Neural cell (in vitro differentiated cells): ENCODE results near the gene VOPP1. TPM values are rescaled to one million over a fixed set of nuclear protein-coding genes. Genes with fewer than 3 reads are reported as not detected.
"Not testable (repeated sequence)": the region's sequence is repeated elsewhere in the genome, so short reads cannot be mapped to it uniquely, and the experiment has no call there.

ENCODE experiments used
- H2AFZ ChIP-seq: fragments of 200-600, 300-800 bp; sonication (generic), shearing (Covaris generic); 2 replicates; pipeline ENCODE4 v1.6.0; 2014; ENCODE audit warnings: low read depth, mild to moderate bottlenecking, antibody characterized with exemption, low read length, moderate library complexity
- H3F3A ChIP-seq: fragments of 200-600 bp; shearing (Covaris generic); 2 replicates; pipeline ENCODE4 v1.6.1; 2016; ENCODE audit warnings: mild to moderate bottlenecking, moderate library complexity, mixed read lengths, antibody characterized with exemption, low read length; ENCODE audit not compliant: insufficient read depth, poor library complexity, severe bottlenecking
- H3K27ac ChIP-seq: fragments of 200-600, 300-800 bp; sonication (generic), shearing (Covaris generic); 2 replicates; pipeline ENCODE4 v1.5.1; 2014; ENCODE audit warnings: mild to moderate bottlenecking, low read length, moderate library complexity
- H3K27me3 ChIP-seq: fragments of 300-800, 200-600 bp; sonication (generic), shearing (Covaris generic); 2 replicates; pipeline ENCODE4 v1.6.0; 2014; ENCODE audit warnings: mild to moderate bottlenecking, low read depth, low read length, moderate library complexity; ENCODE audit not compliant: insufficient read depth
- H3K36me3 ChIP-seq: fragments of 300-800, 200-600 bp; sonication (generic), shearing (Covaris generic); 2 replicates; pipeline ENCODE4 v1.5.1; 2014; ENCODE audit warnings: mild to moderate bottlenecking, antibody characterized with exemption, low read length, moderate library complexity; ENCODE audit not compliant: insufficient read depth
- H3K4me2 ChIP-seq: fragments of 300-800, 200-600 bp; sonication (generic), shearing (Covaris generic); 2 replicates; pipeline ENCODE4 v1.6.0; 2014; ENCODE audit warnings: mild to moderate bottlenecking, low read length
- H3K4me3 ChIP-seq: fragments of 300-800, 200-600 bp; sonication (generic), shearing (Covaris generic); 2 replicates; pipeline ENCODE4 v1.5.1; 2014; ENCODE audit warnings: mild to moderate bottlenecking, low read length, moderate library complexity
- H3K79me2 ChIP-seq: fragments of 200-600 bp; shearing (Covaris generic); replicated peaks from 2 replicates; pipeline ENCODE4 v1.6.0; 2014; ENCODE audit warnings: mild to moderate bottlenecking, low read length, moderate library complexity; ENCODE audit not compliant: insufficient read depth
- H3K9ac ChIP-seq: fragments of 300-800, 200-600 bp; sonication (generic), shearing (Covaris generic); 2 replicates; pipeline ENCODE4 v1.6.1; 2016; ENCODE audit warnings: mild to moderate bottlenecking, low read length, mixed read lengths
- H3K9me2 ChIP-seq: fragments of 200-600 bp; shearing (Covaris generic); 2 replicates; pipeline ENCODE4 v1.6.1; 2016; ENCODE audit warnings: mild to moderate bottlenecking, low read length, mixed read lengths; ENCODE audit not compliant: insufficient read depth
- H3K9me3 ChIP-seq: fragments of 200-600, 300-800 bp; sonication (generic), shearing (Covaris generic); 2 replicates; pipeline ENCODE4 v1.6.1; 2016; ENCODE audit warnings: mild to moderate bottlenecking, mixed run types, low read length, moderate library complexity, mixed read lengths
- H4K20me1 ChIP-seq: fragments of 200-600 bp; shearing (Covaris generic); 2 replicates; pipeline ENCODE4 v1.6.1; 2016; ENCODE audit warnings: mild to moderate bottlenecking, mixed run types; ENCODE audit not compliant: insufficient read depth
- EP300 ChIP-seq: fragments of 450-650 bp; conservative IDR thresholded peaks from 2 replicates; pipeline ENCODE4 v1.6.1; 2014; ENCODE audit warnings: antibody characterized with exemption, mild to moderate bottlenecking, moderate library complexity; ENCODE audit not compliant: poor library complexity, severe bottlenecking
- EZH2 ChIP-seq: fragments of 200-600, 300-800 bp; shearing (Covaris generic), sonication (generic); IDR thresholded peaks from 2 replicates; pipeline ENCODE4 v1.6.1; 2014; ENCODE audit warnings: antibody characterized with exemption, low read length, borderline replicate concordance, mild to moderate bottlenecking; ENCODE audit not compliant: insufficient read depth, poor library complexity, severe bottlenecking
- MXI1 ChIP-seq: fragments of 450-650 bp; conservative IDR thresholded peaks from 2 replicates; pipeline ENCODE4 v1.6.1; 2014; ENCODE audit warnings: antibody characterized with exemption, mild to moderate bottlenecking; ENCODE audit not compliant: poor library complexity, severe bottlenecking
- RAD21 ChIP-seq: fragments of 450-650 bp; conservative IDR thresholded peaks from 2 replicates; pipeline ENCODE4 v1.6.1; 2014; ENCODE audit warnings: antibody characterized with exemption, mild to moderate bottlenecking, moderate library complexity
- SMC3 ChIP-seq: fragments of 450-650 bp; conservative IDR thresholded peaks from 2 replicates; pipeline ENCODE4 v1.6.1; 2014; ENCODE audit warnings: antibody characterized with exemption, mild to moderate bottlenecking, moderate library complexity; ENCODE audit not compliant: poor library complexity
- polyA minus RNA-seq: library from RNA; depleted of rRNA, polyadenylated mRNA; stranded (reverse); fragments of >200 nt; gene quantifications from 2 replicates; pipeline ENCODE4 v1.2.3, GENCODE V29; 2014
- polyA plus RNA-seq: library from polyadenylated mRNA; depleted of rRNA; stranded (reverse); fragments of >200 nt; gene quantifications from 2 replicates; pipeline ENCODE4 v1.2.3, GENCODE V29; 2014
- TF ChIP-seq, protein P1 (sequence below): IDR thresholded peaks from 2 replicates; pipeline ENCODE4 v1.6.1; 2012; ENCODE audit warnings: borderline replicate concordance

The VOPP1 gene, protein sequence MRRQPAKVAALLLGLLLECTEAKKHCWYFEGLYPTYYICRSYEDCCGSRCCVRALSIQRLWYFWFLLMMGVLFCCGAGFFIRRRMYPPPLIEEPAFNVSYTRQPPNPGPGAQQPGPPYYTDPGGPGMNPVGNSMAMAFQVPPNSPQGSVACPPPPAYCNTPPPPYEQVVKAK
- 85.8 and 110 TPM in 2 replicates for polyA plus RNA-seq
- polyA minus RNA-seq, result 85.5 and 87.2 TPM in 2 replicates

DNA sequence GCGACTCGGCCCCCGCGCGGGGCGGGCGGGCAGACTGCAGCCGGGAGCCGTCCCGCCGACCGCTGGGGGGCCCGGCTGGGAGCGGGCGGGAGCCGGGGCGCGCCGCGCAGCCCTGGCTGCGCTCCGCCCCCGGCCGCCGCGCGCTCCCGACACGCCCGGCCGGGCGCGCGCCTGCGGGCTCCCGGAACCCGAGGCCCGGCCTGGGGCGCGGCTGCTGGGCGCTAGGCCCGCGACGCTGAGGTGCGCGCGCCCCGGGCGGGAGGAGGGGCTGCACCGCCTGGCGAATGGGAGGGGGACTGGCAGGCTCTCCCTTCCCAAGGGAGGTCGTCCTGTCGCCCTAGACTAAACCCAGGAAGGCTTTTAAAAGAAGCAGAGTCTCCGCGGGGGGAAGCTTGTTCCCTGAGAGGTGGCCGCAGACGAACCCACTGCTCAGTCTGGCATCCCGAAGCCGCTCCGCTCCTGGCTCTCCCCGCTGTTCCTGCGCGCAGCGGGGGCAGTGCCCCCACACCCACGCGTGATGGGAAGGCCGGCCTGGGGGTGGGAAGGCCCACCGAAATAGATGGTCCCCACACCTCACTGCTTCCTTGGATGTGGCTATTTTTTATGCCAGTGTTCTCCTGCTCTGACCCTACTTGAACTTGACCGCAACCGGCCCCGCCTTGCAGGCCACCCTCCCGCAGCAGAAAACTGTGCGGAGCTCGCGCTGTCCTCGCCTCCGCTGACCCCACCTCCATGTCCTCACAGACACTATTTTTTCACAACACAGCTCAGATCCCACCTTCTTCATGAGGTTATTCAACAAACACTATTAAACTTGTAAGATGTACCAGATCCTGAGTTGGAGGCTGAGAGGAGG, at the start of gene VOPP1:
Gene VOPP1, minus strand, starts transcription at position 125 of the 856 bp plus-strand sequence. CDS start 178 bp downstream, outside the sequence.
- Histone ChIP-seq H2AFZ (peak within 1 kb of the TSS; percentile 87), H3K4me3 (peak within 1 kb of the TSS; percentile 95), H3K9me3 (no peaks in the 10 kb centered on the region), H3K9ac (peak within 1 kb of the TSS; percentile 81), H3F3A (no peaks in the 10 kb centered on the region), H3K9me2 (no peaks in the 10 kb centered on the region), H3K4me2 (peak within 1 kb of the TSS; percentile 84), H3K27me3 (no peaks in the 10 kb centered on the region), H3K36me3 (no peaks in the 10 kb centered on the region), H3K79me2 (peaks cover 31% of the 10 kb centered on the region), H3K27ac (peak within 1 kb of the TSS; percentile 61), H4K20me1 (no peaks in the 10 kb centered on the region)
- TF ChIP-seq EP300 (peak; percentile 19), MXI1 (peak; percentile 42), SMC3 (peak; percentile 15), EZH2 (no peak)

DNA sequence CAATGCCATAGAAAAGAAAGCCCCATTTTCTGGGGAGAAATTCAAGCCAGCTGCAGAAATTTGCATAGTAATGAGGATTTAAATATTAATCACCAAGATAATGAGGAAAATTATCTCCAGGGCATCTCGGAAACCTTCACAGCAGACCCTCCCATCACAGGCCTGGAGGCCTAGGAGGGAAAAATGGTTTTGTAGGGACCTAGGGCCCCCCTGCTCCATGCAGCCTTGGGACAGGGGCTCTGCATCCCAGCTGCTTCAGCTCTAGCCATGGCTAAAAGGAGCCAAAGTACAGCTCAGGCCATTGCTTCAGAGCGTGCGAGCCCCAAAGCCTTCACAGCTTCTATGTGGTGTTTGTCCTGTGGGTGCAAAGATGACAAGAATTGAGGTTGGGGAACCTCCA, 46.6 kb upstream of the VOPP1 start:
- H3K27ac ChIP-seq, result no peak overlapping the region
- no peaks in the 10 kb centered on the region for H3K79me2 ChIP-seq
- H3K9ac ChIP-seq, result no peak overlapping the region
- no peak overlapping the region for H2AFZ ChIP-seq
- H3K9me2 ChIP-seq, result no peaks in the 10 kb centered on the region
- peaks cover 6% of the 10 kb centered on the region for H3K9me3 ChIP-seq
- H3K27me3 ChIP-seq, result no peaks in the 10 kb centered on the region
- no peaks in the 10 kb centered on the region for H3K36me3 ChIP-seq
- TF ChIP-seq, protein P1, sequence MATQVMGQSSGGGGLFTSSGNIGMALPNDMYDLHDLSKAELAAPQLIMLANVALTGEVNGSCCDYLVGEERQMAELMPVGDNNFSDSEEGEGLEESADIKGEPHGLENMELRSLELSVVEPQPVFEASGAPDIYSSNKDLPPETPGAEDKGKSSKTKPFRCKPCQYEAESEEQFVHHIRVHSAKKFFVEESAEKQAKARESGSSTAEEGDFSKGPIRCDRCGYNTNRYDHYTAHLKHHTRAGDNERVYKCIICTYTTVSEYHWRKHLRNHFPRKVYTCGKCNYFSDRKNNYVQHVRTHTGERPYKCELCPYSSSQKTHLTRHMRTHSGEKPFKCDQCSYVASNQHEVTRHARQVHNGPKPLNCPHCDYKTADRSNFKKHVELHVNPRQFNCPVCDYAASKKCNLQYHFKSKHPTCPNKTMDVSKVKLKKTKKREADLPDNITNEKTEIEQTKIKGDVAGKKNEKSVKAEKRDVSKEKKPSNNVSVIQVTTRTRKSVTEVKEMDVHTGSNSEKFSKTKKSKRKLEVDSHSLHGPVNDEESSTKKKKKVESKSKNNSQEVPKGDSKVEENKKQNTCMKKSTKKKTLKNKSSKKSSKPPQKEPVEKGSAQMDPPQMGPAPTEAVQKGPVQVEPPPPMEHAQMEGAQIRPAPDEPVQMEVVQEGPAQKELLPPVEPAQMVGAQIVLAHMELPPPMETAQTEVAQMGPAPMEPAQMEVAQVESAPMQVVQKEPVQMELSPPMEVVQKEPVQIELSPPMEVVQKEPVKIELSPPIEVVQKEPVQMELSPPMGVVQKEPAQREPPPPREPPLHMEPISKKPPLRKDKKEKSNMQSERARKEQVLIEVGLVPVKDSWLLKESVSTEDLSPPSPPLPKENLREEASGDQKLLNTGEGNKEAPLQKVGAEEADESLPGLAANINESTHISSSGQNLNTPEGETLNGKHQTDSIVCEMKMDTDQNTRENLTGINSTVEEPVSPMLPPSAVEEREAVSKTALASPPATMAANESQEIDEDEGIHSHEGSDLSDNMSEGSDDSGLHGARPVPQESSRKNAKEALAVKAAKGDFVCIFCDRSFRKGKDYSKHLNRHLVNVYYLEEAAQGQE, result no peak
- TF ChIP-seq RAD21 (no peak), EZH2 (no peak), SMC3 (no peak)
- H4K20me1 ChIP-seq, result no peaks in the 10 kb centered on the region
- no peaks in the 10 kb centered on the region for H3F3A ChIP-seq
- no peak overlapping the region for H3K4me3 ChIP-seq
- no peak overlapping the region for H3K4me2 ChIP-seq

DNA sequence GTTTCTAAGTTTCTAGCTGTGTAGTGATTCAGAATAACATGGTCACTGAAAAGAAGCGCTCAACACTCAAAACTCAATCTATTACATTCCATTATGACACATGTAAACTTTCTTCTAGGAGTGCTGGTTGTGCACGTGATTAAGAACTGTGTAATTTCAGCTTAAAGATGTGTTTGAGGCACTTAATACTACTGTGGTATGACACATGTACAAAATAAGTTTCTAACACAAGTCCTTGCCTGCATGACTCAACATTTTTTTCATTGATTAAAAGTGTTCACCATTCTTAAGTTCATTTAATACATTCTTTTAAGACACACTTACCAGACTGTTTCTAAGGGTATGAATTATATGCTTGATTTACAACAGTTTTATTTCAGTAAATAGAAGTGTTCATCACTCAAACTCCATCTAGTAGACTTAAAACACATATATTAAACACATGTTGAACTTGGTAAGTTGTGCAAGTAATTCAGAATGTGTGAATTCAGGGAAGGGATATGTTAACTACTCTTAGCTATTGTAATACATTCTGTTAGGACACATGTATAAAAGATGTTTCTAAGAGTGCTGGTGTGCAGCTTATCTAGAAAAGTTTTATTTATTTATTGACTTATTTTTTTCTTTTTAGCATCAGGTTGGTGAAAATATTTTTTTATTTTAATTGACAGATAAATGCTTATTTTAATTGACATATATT, 42.2 kb upstream of the VOPP1 start:
- not testable (repeated sequence) for H3F3A ChIP-seq, H4K20me1 ChIP-seq, H3K4me2 ChIP-seq, H3K36me3 ChIP-seq, H3K4me3 ChIP-seq, H3K9ac ChIP-seq, H3K27me3 ChIP-seq, H3K9me2 ChIP-seq, H3K9me3 ChIP-seq, H2AFZ ChIP-seq, H3K79me2 ChIP-seq, H3K27ac ChIP-seq

DNA sequence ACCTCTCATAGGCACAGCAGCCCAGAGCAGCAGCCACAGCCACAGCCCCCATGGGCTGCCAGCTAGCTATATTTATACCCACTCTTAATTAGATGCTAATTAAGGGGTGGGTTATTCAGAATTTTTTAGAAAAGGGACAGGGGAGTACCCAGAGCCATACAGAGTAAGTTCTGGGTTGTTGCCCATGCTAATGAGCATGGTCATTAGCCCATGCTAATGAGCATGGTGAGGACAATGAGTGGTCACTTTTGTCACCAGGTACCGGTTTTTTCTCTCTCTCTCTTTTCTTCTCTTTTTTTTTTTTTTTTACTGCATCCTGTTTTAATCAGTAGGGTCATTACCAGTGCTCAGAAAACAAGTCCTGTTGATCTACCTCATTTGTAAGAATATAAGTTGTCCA, 37.4 kb upstream of the VOPP1 start:
- H3K9ac ChIP-seq, H3K27ac ChIP-seq, H3K27me3 ChIP-seq, H3F3A ChIP-seq, H3K4me2 ChIP-seq, H3K9me3 ChIP-seq, H3K4me3 ChIP-seq, H3K36me3 ChIP-seq, H3K79me2 ChIP-seq, H4K20me1 ChIP-seq, H3K9me2 ChIP-seq, H2AFZ ChIP-seq: not testable (repeated sequence)

DNA sequence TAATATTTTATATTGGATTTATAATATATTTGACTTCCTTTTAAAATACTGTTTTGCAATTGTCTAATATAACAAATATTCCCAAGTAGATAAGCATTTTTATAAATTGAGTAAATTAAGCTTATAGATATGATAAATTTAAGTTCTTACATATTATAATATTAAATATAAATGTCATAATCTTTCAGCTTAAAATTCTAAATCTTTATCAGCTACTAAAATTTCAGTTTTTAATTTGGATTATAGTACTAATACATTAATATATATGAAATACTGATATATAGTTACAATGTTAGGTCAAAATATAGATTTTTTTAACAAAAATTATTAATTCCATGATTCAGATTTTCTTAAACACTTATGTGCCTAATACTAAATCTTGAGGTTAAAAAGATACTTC, 33.4 kb upstream of the VOPP1 start:
- H3K27ac ChIP-seq, H2AFZ ChIP-seq, H3K36me3 ChIP-seq, H3K27me3 ChIP-seq, H3K4me3 ChIP-seq, H3K9ac ChIP-seq, H3K9me2 ChIP-seq, H3K79me2 ChIP-seq, H3K9me3 ChIP-seq, H3K4me2 ChIP-seq, H4K20me1 ChIP-seq, H3F3A ChIP-seq: not testable (repeated sequence)
